ENCODE results near the gene MROH9.

The MROH9 gene

DNA sequence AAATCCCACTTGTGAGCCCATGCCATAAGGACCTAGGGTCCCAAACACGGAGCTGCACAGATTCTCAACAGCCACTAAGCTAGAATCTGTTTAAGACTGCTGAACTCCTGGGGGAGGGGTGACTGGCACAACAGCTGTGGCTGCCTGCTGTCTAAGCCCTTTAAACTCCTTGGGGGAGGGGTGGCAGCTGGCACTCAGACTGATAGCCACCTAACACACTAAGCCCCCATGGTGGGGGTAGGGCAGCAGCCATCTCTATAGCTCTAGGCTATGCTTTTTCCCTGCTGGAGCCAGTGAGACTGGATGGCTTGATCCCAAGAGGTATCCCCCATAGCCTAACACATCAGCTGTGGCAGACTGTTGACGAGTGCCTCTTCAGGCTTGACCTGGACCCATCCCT lies 82.1 kb downstream of the MROH9 start:
- Histone ChIP-seq H3K4me3 (ENCODE audit: severe bottlenecking) (no peak overlapping the region), H3K36me3 (ENCODE audit: low read depth) (no peaks in the 10 kb centered on the region), H3K9me3 (ENCODE audit: severe bottlenecking) (peaks cover 2% of the 10 kb centered on the region), H3K27me3 (ENCODE audit: insufficient read depth, poor library complexity, severe bottlenecking) (peaks cover 6% of the 10 kb centered on the region), H3K4me1 (ENCODE audit: insufficient read depth, poor library complexity, severe bottlenecking) (no peaks in the 10 kb centered on the region), H3K27ac (ENCODE audit: poor library complexity, severe bottlenecking) (no peak overlapping the region)
- TF ChIP-seq, protein P1, sequence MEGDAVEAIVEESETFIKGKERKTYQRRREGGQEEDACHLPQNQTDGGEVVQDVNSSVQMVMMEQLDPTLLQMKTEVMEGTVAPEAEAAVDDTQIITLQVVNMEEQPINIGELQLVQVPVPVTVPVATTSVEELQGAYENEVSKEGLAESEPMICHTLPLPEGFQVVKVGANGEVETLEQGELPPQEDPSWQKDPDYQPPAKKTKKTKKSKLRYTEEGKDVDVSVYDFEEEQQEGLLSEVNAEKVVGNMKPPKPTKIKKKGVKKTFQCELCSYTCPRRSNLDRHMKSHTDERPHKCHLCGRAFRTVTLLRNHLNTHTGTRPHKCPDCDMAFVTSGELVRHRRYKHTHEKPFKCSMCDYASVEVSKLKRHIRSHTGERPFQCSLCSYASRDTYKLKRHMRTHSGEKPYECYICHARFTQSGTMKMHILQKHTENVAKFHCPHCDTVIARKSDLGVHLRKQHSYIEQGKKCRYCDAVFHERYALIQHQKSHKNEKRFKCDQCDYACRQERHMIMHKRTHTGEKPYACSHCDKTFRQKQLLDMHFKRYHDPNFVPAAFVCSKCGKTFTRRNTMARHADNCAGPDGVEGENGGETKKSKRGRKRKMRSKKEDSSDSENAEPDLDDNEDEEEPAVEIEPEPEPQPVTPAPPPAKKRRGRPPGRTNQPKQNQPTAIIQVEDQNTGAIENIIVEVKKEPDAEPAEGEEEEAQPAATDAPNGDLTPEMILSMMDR (IDR thresholded peaks at IDR 0.05; ENCODE audit: poor library complexity, severe bottlenecking), result no peak
- DNase-seq (ENCODE audit: low spot score) (no peak), ATAC-seq (ENCODE audit: low read depth) (no peak)

DNA sequence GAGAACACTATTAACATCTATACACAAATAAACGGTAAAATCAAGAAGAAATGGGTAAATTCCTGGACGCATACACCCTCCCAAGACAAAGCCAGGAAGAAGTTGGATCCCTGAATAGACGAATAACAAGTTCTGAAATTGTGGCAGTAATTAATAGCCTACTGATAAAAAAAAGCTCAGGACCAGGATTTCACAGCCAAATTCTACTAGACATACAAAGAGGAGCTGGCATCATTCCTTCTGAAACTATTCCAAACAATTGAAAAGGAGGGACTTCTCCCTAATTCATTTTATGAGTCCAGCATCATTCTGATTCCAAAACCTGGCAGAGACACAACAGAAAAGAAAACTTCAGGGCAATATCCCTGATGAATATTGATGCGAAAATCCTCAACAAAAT lies 84.6 kb downstream of the MROH9 start:
- H3K27me3 ChIP-seq (ENCODE audit: insufficient read depth, poor library complexity, severe bottlenecking), result peaks cover 6% of the 10 kb centered on the region
- TF ChIP-seq, protein P1 (IDR thresholded peaks at IDR 0.05; ENCODE audit: poor library complexity, severe bottlenecking), result no peak
- no peak overlapping the region for H3K27ac ChIP-seq (ENCODE audit: poor library complexity, severe bottlenecking)
- ATAC-seq (ENCODE audit: low read depth) (no peak), DNase-seq (ENCODE audit: low spot score) (no peak)
- no peak overlapping the region for H3K4me3 ChIP-seq (ENCODE audit: severe bottlenecking)
- no peaks in the 10 kb centered on the region for H3K4me1 ChIP-seq (ENCODE audit: insufficient read depth, poor library complexity, severe bottlenecking)
- H3K36me3 ChIP-seq (ENCODE audit: low read depth), result no peaks in the 10 kb centered on the region
- peaks cover 2% of the 10 kb centered on the region for H3K9me3 ChIP-seq (ENCODE audit: severe bottlenecking)

DNA sequence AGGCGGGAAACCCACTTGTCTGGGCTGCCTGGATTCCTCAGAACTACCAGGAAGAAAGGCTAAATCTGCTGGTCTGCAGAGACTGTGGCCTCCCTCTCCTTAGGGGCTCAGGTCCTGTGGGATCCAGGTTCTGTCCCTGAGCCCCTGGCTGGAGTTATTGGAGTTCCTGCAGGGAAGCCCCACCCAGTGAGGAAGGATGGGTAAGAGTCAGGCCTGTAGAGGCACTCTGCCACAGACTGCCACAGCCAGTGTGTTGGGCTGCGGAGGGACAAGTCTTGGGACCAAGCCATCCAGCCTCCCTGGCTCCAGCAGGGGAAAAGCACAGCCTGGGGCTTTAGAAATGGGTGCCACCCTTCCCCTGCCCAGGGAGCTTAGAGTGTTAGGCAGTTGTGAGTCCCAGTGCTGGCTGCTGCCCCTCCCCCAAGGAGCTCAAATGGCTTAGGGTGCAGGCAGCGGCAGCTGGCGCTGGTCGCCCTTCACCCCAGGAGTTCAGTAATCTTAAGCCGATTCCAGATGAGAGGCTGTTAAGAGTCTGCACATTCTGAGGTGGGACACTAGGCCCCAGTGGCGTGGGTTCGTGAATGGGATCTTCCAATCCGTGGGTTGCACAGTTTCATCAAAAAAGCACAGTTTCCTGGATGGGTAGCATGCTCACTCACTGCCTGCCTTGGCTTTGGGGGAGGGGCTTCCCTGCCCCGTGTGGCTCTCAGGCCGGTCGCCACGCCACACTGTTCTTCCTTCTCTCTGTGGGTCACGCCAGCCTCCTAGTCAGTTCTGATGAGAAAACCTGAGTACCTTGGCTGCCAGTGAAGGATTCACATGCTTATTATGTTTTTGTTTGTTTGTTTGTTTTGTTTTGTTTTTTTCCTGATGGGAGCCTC lies 97.7 kb downstream of the MROH9 start:
- TF ChIP-seq, protein P1 (IDR thresholded peaks at IDR 0.05; ENCODE audit: poor library complexity, severe bottlenecking), result no peak
- ATAC-seq (ENCODE audit: low read depth) (no peak), DNase-seq (ENCODE audit: low spot score) (no peak)
- Histone ChIP-seq H3K27ac (ENCODE audit: poor library complexity, severe bottlenecking) (no peak overlapping the region), H3K36me3 (ENCODE audit: low read depth) (no peaks in the 10 kb centered on the region), H3K9me3 (ENCODE audit: severe bottlenecking) (no peaks in the 10 kb centered on the region), H3K4me1 (ENCODE audit: insufficient read depth, poor library complexity, severe bottlenecking) (no peaks in the 10 kb centered on the region), H3K27me3 (ENCODE audit: insufficient read depth, poor library complexity, severe bottlenecking) (no peaks in the 10 kb centered on the region), H3K4me3 (ENCODE audit: severe bottlenecking) (no peak overlapping the region)

DNA sequence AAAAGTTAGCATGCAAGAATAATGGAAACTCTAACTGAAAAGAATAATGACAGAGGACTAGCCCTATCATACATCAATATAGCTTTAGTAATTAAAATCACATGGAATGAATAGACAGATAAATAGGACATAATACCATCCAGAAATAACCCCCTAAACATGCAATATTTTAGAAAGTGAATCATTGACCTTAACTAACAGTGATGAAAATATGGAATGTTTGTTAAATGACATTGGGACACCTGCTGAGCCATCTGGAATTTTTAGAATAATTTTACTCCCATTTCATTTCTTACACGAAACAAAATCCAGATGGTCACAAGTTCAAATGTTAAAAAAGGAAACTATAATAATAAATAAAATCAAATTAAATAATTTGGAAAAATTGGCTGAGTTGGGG lies 102.3 kb downstream of the MROH9 start:
- H3K27ac ChIP-seq (ENCODE audit: poor library complexity, severe bottlenecking), result no peak overlapping the region
- no peak for ATAC-seq (ENCODE audit: low read depth)
- no peaks in the 10 kb centered on the region for H3K36me3 ChIP-seq (ENCODE audit: low read depth)
- no peak overlapping the region for H3K4me3 ChIP-seq (ENCODE audit: severe bottlenecking)
- no peaks in the 10 kb centered on the region for H3K4me1 ChIP-seq (ENCODE audit: insufficient read depth, poor library complexity, severe bottlenecking)
- H3K27me3 ChIP-seq (ENCODE audit: insufficient read depth, poor library complexity, severe bottlenecking), result no peaks in the 10 kb centered on the region
- H3K9me3 ChIP-seq (ENCODE audit: severe bottlenecking), result no peaks in the 10 kb centered on the region
- DNase-seq (ENCODE audit: low spot score), result no peak
- TF ChIP-seq, protein P1 (IDR thresholded peaks at IDR 0.05; ENCODE audit: poor library complexity, severe bottlenecking), result no peak

DNA sequence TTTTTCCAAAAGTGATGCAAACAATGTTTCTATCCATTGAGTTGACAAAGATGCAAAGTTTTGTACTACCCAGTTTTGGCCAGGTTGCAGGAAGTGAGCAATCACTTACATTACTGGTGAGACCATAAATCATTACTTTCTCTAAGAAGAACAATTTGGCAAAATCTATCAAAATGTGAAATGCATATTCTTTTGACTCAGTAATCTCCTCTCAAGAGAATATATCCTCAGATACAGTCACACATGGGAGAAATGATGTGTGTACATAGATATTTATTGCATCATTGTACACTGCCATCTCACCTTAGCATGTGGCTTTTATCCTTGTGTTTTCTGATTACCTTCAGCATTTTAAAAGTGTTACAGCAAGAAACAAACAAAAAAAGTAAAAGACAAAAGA lies 103.0 kb downstream of the MROH9 start:
- H3K27me3 ChIP-seq (ENCODE audit: insufficient read depth, poor library complexity, severe bottlenecking), result no peaks in the 10 kb centered on the region
- H3K4me3 ChIP-seq (ENCODE audit: severe bottlenecking), result no peak overlapping the region
- ATAC-seq (ENCODE audit: low read depth), result no peak
- TF ChIP-seq, protein P1 (IDR thresholded peaks at IDR 0.05; ENCODE audit: poor library complexity, severe bottlenecking), result no peak
- H3K36me3 ChIP-seq (ENCODE audit: low read depth), result no peaks in the 10 kb centered on the region
- no peak overlapping the region for H3K27ac ChIP-seq (ENCODE audit: poor library complexity, severe bottlenecking)
- H3K4me1 ChIP-seq (ENCODE audit: insufficient read depth, poor library complexity, severe bottlenecking), result no peaks in the 10 kb centered on the region
- no peak for DNase-seq (ENCODE audit: low spot score)
- H3K9me3 ChIP-seq (ENCODE audit: severe bottlenecking), result no peaks in the 10 kb centered on the region
